HCT116 (cell line): ENCODE measurements around the gene CADPS. TPM values are rescaled to one million over a fixed set of nuclear protein-coding genes. Genes with fewer than 3 reads are reported as not detected.

Experiments
- ATAC-seq: fragments of 200-7000 bp; cut with Tn5 transposase; 2 replicates; pipeline ENCODE4 v1.9.1; 2020; ENCODE audit warnings: mild to moderate bottlenecking, moderate library complexity
- BruUV-seq: library from RNA; stranded (reverse); fragments of 400-500 nt; replicated peaks from 2 replicates; lab custom pipeline; 2021; lab: Mats Ljungman, UMichigan
- CTCF ChIA-PET: fragments of 300-600 bp; sonication (Branson Sonifier 250); formaldehyde crosslinking; loops from one replicate; lab custom pipeline; 2021; ENCODE audit warnings: antibody characterized with exemption; lab: Charles Lee
- POLR2A ChIA-PET: fragments of 300-600, 350-600 bp; sonication (Branson Sonifier 250); formaldehyde crosslinking; loops from one replicate; lab custom pipeline; 2021; ENCODE audit warnings: antibody characterized with exemption; lab: Charles Lee
- RAD21 ChIA-PET, 2 experiments: fragments of 300-600 bp; sonication (Branson Sonifier 250); formaldehyde crosslinking; loops; one replicate each; lab custom pipeline; 2023; ENCODE audit warnings: low total read pairs in 2 of 2; ENCODE audit not compliant: uncharacterized antibody in 2 of 2, unreplicated experiment in 2 of 2, low non-redundant PET in 1 of 2; lab: Charles Lee
- DNase-seq: peaks from one replicate; pipeline ENCODE4 v3.0.0-alpha.2; 2010; ENCODE audit warnings: low read depth, low spot score
- H2AFZ ChIP-seq: fragments of 200-600 bp; shearing (Covaris generic), sonication (generic); 2 replicates; pipeline ENCODE4 v1.6.1; 2017; ENCODE audit warnings: low read depth, mixed run types, mixed read lengths, antibody characterized with exemption, low read length; ENCODE audit not compliant: poor library complexity, severe bottlenecking
- H3K27ac ChIP-seq: 2 replicates; pipeline ENCODE4 v1.5.1; 2012; ENCODE audit warnings: low read depth, low read length
- H3K27me3 ChIP-seq: fragments of 200-600 bp; sonication (generic); 2 replicates; pipeline ENCODE4 v1.6.1; 2016; ENCODE audit warnings: mixed run types, low read length, mixed read lengths; ENCODE audit not compliant: insufficient read depth
- H3K36me3 ChIP-seq, 2 experiments: fragments of 200-500 bp in 1 of 2; fragments of 200-600 bp in 1 of 2; sonication (Bioruptor generic) in 1 of 2; sonication (generic) in 1 of 2; 2 replicates each; pipeline versions ENCODE4 v1.5.1 to v1.6.1; 2014 to 2016; ENCODE audit warnings: low read length in 2 of 2, inconsistent platforms in 1 of 2, mixed read lengths in 1 of 2, mixed run types in 1 of 2; ENCODE audit not compliant: insufficient read depth in 2 of 2, control insufficient read depth in 1 of 2
- H3K4me1 ChIP-seq, 2 experiments: fragments of 200-600 bp in 1 of 2; sonication (generic) in 1 of 2; 2 replicates each; pipeline versions ENCODE4 v1.5.1 to v1.6.1; 2012 to 2017; ENCODE audit warnings: low read length in 2 of 2, inconsistent platforms in 1 of 2, mild to moderate bottlenecking in 1 of 2, mixed read lengths in 1 of 2, mixed run types in 1 of 2, moderate library complexity in 1 of 2; ENCODE audit not compliant: insufficient read depth in 2 of 2, control insufficient read depth in 1 of 2
- H3K4me2 ChIP-seq: fragments of 200-600 bp; sonication (generic); 2 replicates; pipeline ENCODE4 v1.6.1; 2017; ENCODE audit warnings: mixed run types, low read length, mixed read lengths
- H3K4me3 ChIP-seq, 2 experiments: fragments of 200-600 bp in 1 of 2; sonication (generic) in 1 of 2; replicated peaks in 1 of 2; 2 replicates each; pipeline ENCODE4 v1.5.1; 2011 to 2016; ENCODE audit warnings: low read length in 2 of 2, control low read depth in 1 of 2, low read depth in 1 of 2, mild to moderate bottlenecking in 1 of 2, mixed read lengths in 1 of 2, mixed run types in 1 of 2
- H3K79me2 ChIP-seq: fragments of 200-600 bp; sonication (generic); 2 replicates; pipeline ENCODE4 v1.6.1; 2017; ENCODE audit warnings: mild to moderate bottlenecking, mixed run types, low read length, moderate library complexity, mixed read lengths; ENCODE audit not compliant: insufficient read depth
- H3K9ac ChIP-seq: fragments of 200-600 bp; sonication (generic); 2 replicates; pipeline ENCODE4 v1.6.1; 2016; ENCODE audit warnings: low read length, mixed read lengths
- H3K9me2 ChIP-seq: fragments of 200-600 bp; sonication (generic), shearing (Covaris generic); 2 replicates; pipeline ENCODE4 v1.6.1; 2017; ENCODE audit warnings: mixed run types, mild to moderate bottlenecking, moderate library complexity; ENCODE audit not compliant: insufficient read depth
- H3K9me3 ChIP-seq, 2 experiments: fragments of 200-500 bp in 1 of 2; fragments of 200-600 bp in 1 of 2; sonication (Bioruptor generic) in 1 of 2; sonication (generic) in 1 of 2; 2 replicates each; pipeline ENCODE4 v1.6.1; 2014 to 2017; ENCODE audit warnings: low read length in 2 of 2, mixed read lengths in 2 of 2, inconsistent platforms in 1 of 2, low read depth in 1 of 2, mild to moderate bottlenecking in 1 of 2, mixed run types in 1 of 2, moderate library complexity in 1 of 2; ENCODE audit not compliant: control insufficient read depth in 1 of 2, insufficient read depth in 1 of 2
- H4K20me1 ChIP-seq: fragments of 200-600 bp; sonication (generic), shearing (Covaris generic); 2 replicates; pipeline ENCODE4 v1.6.1; 2017; ENCODE audit warnings: mixed run types, mild to moderate bottlenecking, moderate library complexity; ENCODE audit not compliant: insufficient read depth
- EZH2 ChIP-seq: fragments of 200-600 bp; sonication (generic); IDR thresholded peaks from 2 replicates; pipeline ENCODE4 v1.6.1; 2017; ENCODE audit warnings: antibody characterized with exemption, mixed run types
- FOSL1 ChIP-seq: IDR thresholded peaks from 2 replicates; pipeline ENCODE4 v1.6.1; 2012; ENCODE audit warnings: low read depth
- JUND ChIP-seq: IDR thresholded peaks from 2 replicates; pipeline ENCODE4 v1.6.1; 2012
- MAX ChIP-seq: IDR thresholded peaks from 2 replicates; pipeline ENCODE4 v1.6.1; 2012
- POLR2AphosphoS5 ChIP-seq: IDR thresholded peaks from 2 replicates; pipeline ENCODE4 v1.6.1; 2011; ENCODE audit warnings: mild to moderate bottlenecking, low read depth, low read length, moderate library complexity
- RAD21 ChIP-seq: IDR thresholded peaks from 2 replicates; pipeline ENCODE4 v1.6.1; 2012; ENCODE audit warnings: low read depth, mild to moderate bottlenecking
- REST ChIP-seq: IDR thresholded peaks from 2 replicates; pipeline ENCODE4 v1.6.1; 2012; ENCODE audit warnings: low read depth
- SIN3A ChIP-seq: IDR thresholded peaks from 2 replicates; pipeline ENCODE4 v1.6.1; 2012; ENCODE audit warnings: low read depth
- SP1 ChIP-seq: IDR thresholded peaks from 2 replicates; pipeline ENCODE4 v1.6.1; 2012; ENCODE audit warnings: low read depth
- TCF7L2 ChIP-seq: IDR thresholded peaks from 2 replicates; pipeline ENCODE4 v1.7.0; 2011; ENCODE audit warnings: borderline replicate concordance, inconsistent platforms; ENCODE audit not compliant: insufficient read depth, insufficient read length; ENCODE audit errors: extremely low read depth
- ZFX ChIP-seq: fragments of 450-650 bp; IDR thresholded peaks from 2 replicates; pipeline ENCODE4 v1.6.1; 2017
- intact Hi-C: fragments of 100-400 bp; cut with micrococcal nuclease; formaldehyde crosslinking; loops from 2 replicates; pipeline ENCODE4 v1.10.0; 2022
- total RNA-seq: library from RNA; stranded (reverse); gene quantifications from one replicate; pipeline ENCODE4 v1.2.1, GENCODE V29; 2021; ENCODE audit not compliant: unreplicated experiment
- TF ChIP-seq, protein P1 (sequence below): IDR thresholded peaks from 2 replicates; pipeline ENCODE4 v1.6.1; 2011; ENCODE audit warnings: mild to moderate bottlenecking, low read length, moderate library complexity; ENCODE audit not compliant: insufficient replicate concordance; ENCODE audit errors: extremely low read depth
- TF ChIP-seq, protein P2 (sequence below), 3 experiments: fragments of 200-600 bp in 1 of 3; sonication (generic) in 1 of 3; IDR thresholded peaks in 2 of 3; conservative IDR thresholded peaks in 1 of 3; 2 replicates each; pipeline ENCODE4 v1.5.1; 2012 to 2017; ENCODE audit warnings: low read depth in 2 of 3, low read length in 2 of 3, antibody characterized with exemption in 1 of 3, borderline replicate concordance in 1 of 3, control low read depth in 1 of 3, mild to moderate bottlenecking in 1 of 3, mixed read lengths in 1 of 3, mixed run types in 1 of 3, moderate library complexity in 1 of 3; ENCODE audit not compliant: insufficient read depth in 1 of 3
- TF ChIP-seq, protein P3 (sequence below): IDR thresholded peaks from 2 replicates; pipeline ENCODE4 v1.6.1; 2012

Gene CADPS
- total RNA-seq, 1 experiment from 2014 or later, result not detected

- intact Hi-C loops, result loop anchor here (10.0 kb wide), 1 partner anchor 672 kb away; no protein-coding TSS in a partner anchor
- Histone ChIP-seq H3K4me2 (no peak overlapping the region), H2AFZ (no peak overlapping the region), H4K20me1 (no peaks in the 10 kb centered on the region), H3K9me3 (no peaks in the 10 kb centered on the region), H3K4me3 (no peak overlapping the region), H3K9me2 (no peaks in the 10 kb centered on the region), H3K36me3 (no peaks in the 10 kb centered on the region), H3K79me2 (no peaks in the 10 kb centered on the region), H3K4me1 (no peaks in the 10 kb centered on the region), H3K9ac (no peak overlapping the region), H3K27ac (no peak overlapping the region), H3K27me3 (peaks cover 14% of the 10 kb centered on the region)
- ChIA-PET RAD21 (no interaction called here), POLR2A (no interaction called here), CTCF (no interaction called here)
- DNase-seq (no peak), ATAC-seq (no peak)
- TF ChIP-seq TCF7L2 (no peak), JUND (no peak), FOSL1 (no peak), EZH2 (no peak), ZFX (no peak), SIN3A (no peak), SP1 (no peak), POLR2AphosphoS5 (no peak)
- TF ChIP-seq, protein P1, sequence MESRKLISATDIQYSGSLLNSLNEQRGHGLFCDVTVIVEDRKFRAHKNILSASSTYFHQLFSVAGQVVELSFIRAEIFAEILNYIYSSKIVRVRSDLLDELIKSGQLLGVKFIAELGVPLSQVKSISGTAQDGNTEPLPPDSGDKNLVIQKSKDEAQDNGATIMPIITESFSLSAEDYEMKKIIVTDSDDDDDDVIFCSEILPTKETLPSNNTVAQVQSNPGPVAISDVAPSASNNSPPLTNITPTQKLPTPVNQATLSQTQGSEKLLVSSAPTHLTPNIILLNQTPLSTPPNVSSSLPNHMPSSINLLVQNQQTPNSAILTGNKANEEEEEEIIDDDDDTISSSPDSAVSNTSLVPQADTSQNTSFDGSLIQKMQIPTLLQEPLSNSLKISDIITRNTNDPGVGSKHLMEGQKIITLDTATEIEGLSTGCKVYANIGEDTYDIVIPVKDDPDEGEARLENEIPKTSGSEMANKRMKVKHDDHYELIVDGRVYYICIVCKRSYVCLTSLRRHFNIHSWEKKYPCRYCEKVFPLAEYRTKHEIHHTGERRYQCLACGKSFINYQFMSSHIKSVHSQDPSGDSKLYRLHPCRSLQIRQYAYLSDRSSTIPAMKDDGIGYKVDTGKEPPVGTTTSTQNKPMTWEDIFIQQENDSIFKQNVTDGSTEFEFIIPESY, result no peak
- BruUV-seq, result no TSS peak
Measured at GRCh38 chr3:62662677-62663076, 212.5 kb downstream of the CADPS start.

DNA sequence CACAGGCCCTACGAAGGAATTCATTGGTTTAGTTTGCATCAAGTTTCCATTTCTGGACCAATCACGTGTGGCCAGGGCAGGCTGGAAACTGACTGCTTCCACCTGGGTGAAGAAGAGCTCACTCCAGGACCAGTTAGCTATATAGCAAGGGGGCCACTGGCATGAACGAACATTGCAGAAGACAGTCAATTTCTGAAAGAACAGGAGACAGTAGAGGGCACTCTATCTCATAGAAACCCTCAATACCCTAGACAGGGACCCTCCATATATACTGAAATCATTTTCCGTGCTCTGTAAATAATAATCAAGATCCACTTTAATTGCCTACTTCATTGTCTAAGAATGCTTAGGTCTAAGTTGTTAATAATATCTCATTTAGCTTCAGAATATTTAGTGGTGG lies 215.6 kb downstream of the CADPS start:
- Histone ChIP-seq H3K4me2 (no peak overlapping the region), H3K4me1 (no peaks in the 10 kb centered on the region), H4K20me1 (no peaks in the 10 kb centered on the region), H3K27me3 (peaks cover 33% of the 10 kb centered on the region), H3K9ac (no peak overlapping the region), H3K79me2 (no peaks in the 10 kb centered on the region), H3K9me3 (no peaks in the 10 kb centered on the region), H3K27ac (no peak overlapping the region), H3K9me2 (no peaks in the 10 kb centered on the region), H3K36me3 (no peaks in the 10 kb centered on the region), H2AFZ (no peak overlapping the region), H3K4me3 (no peak overlapping the region)
- DNase-seq (no peak), ATAC-seq (peak; percentile 68)
- BruUV-seq, result no TSS peak
- ChIA-PET POLR2A (no interaction called here), RAD21 (no interaction called here), CTCF (no interaction called here)
- intact Hi-C loops, result loop anchor here (10.0 kb wide), 1 partner anchor 675 kb away; no protein-coding TSS in a partner anchor
- TF ChIP-seq REST (no peak), RAD21 (no peak; the same call in 1 of the 2 replicates), MAX (no peak)
- TF ChIP-seq, protein P2, sequence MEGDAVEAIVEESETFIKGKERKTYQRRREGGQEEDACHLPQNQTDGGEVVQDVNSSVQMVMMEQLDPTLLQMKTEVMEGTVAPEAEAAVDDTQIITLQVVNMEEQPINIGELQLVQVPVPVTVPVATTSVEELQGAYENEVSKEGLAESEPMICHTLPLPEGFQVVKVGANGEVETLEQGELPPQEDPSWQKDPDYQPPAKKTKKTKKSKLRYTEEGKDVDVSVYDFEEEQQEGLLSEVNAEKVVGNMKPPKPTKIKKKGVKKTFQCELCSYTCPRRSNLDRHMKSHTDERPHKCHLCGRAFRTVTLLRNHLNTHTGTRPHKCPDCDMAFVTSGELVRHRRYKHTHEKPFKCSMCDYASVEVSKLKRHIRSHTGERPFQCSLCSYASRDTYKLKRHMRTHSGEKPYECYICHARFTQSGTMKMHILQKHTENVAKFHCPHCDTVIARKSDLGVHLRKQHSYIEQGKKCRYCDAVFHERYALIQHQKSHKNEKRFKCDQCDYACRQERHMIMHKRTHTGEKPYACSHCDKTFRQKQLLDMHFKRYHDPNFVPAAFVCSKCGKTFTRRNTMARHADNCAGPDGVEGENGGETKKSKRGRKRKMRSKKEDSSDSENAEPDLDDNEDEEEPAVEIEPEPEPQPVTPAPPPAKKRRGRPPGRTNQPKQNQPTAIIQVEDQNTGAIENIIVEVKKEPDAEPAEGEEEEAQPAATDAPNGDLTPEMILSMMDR (IDR thresholded peaks at IDR 0.05 in 2 of 3, conservative IDR thresholded peaks at IDR 0.05 in 1 of 3; ENCODE audit: borderline replicate concordance in 1 of 3, insufficient read depth in 1 of 3, low read depth in 2 of 3, low read length in 2 of 3), result peak in 1 of 3 experiments; percentile 24; a peak in 2 of 6 replicates
- TF ChIP-seq, protein P3, sequence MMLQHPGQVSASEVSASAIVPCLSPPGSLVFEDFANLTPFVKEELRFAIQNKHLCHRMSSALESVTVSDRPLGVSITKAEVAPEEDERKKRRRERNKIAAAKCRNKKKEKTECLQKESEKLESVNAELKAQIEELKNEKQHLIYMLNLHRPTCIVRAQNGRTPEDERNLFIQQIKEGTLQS, result no peak
